Left colon (tissue), 2 donors: Measurements from ENCODE around the gene TAP1. TPM values are rescaled to one million over a fixed set of nuclear protein-coding genes. Genes with fewer than 3 reads are reported as not detected.

Experiments used
- ATAC-seq: fragments of 200-7000 bp; cut with Tn5 transposase; one replicate; pipeline ENCODE4 v1.9.1; 2020; ENCODE audit warnings: mild to moderate bottlenecking, moderate library complexity
- DNase-seq, 2 donors: peaks; one replicate each; pipeline ENCODE4 v3.0.0-alpha.2; 2020
- intact Hi-C, 2 donors: fragments of 100-400 bp; cut with DNase I in 1 of 2; cut with micrococcal nuclease in 1 of 2; formaldehyde crosslinking; loops; one replicate each; pipeline versions ENCODE4 v1.11.2 to v1.14.0; 2022; cut with DNase I, micrococcal nuclease
- total RNA-seq, 2 donors: library from RNA; stranded (reverse); fragmentation: NEBNext Ultra II Directional; extraction: Animal tissue kit (Norgen Biotek cat#: 25700); gene quantifications; one replicate each; pipeline ENCODE4 v1.2.1, GENCODE V29; 2021
- donor health status: DM: no; HTN: no; CAD: no.
- donor health status: DM: yes; HTN: yes; CAD: no.

The TAP1 gene
- total RNA-seq, 2 donors from 2014 or later: 73.5 to 118 TPM

DNA sequence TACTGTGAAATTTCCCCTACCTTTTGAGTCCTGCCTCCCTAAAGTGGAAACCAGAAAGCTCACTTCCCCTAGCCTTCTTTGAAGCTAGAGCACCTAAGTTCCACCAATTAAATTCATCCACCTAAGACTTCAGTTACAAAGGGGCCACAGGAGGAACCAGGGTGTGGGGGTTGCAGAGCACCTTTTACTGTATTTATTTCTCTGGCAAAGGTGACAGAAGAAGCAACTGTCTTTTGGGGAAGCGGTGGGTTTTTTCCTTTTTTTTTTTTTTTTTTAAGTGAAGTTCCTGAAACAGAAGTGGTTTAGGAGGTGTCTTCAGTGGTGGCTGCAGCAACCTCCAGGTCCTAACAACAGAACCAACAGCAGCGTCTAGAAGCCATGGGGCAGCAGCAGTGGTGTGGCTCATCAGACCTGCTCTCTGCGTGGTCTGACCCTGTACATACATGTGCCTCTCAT lies 13.5 kb upstream of the TAP1 start:
- intact Hi-C loops: loop anchor here in 1 of 2 donors (5.0 kb wide), 1 partner anchor 35 kb away; no protein-coding TSS in a partner anchor
- ATAC-seq (peak; percentile 42), DNase-seq (no peak)

- intact Hi-C loops: loop anchor here in 1 of 2 donors (5.0 kb wide), 1 partner anchor 34 kb away; no protein-coding TSS in a partner anchor
- no peak for ATAC-seq
- no peak for DNase-seq
Measured at GRCh38 chr6:32865724-32866443, 12.4 kb upstream of the TAP1 start.

DNA sequence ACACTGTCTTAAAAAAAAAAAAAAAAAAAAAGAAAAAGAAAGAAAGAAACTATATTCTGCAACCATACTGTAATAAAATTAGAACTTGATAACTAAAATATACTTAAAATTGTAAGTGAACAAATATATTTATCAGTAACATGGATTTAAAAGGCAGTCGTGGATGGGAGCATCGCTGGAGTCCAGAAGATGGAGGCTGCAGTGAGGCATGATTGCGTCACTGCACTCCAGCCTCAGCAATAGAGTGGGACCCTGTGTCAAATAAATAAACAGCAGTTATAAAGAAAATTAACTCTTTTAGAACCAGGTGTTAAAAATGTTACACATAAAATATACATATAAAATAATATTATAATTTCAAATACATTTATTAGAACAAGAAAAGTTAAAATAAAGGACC lies 9.2 kb upstream of the TAP1 start:
- DNase-seq (no peak), ATAC-seq (no peak)
- intact Hi-C loops: no loop called here

- no peak for ATAC-seq
- no peak for DNase-seq
- intact Hi-C loops: no loop called here
Measured at GRCh38 chr6:32860674-32861073, 7.2 kb upstream of the TAP1 start.

- ATAC-seq: no peak
- intact Hi-C loops: no loop called here
Measured at GRCh38 chr6:32858194-32858593, 4.7 kb upstream of the TAP1 start.

DNA sequence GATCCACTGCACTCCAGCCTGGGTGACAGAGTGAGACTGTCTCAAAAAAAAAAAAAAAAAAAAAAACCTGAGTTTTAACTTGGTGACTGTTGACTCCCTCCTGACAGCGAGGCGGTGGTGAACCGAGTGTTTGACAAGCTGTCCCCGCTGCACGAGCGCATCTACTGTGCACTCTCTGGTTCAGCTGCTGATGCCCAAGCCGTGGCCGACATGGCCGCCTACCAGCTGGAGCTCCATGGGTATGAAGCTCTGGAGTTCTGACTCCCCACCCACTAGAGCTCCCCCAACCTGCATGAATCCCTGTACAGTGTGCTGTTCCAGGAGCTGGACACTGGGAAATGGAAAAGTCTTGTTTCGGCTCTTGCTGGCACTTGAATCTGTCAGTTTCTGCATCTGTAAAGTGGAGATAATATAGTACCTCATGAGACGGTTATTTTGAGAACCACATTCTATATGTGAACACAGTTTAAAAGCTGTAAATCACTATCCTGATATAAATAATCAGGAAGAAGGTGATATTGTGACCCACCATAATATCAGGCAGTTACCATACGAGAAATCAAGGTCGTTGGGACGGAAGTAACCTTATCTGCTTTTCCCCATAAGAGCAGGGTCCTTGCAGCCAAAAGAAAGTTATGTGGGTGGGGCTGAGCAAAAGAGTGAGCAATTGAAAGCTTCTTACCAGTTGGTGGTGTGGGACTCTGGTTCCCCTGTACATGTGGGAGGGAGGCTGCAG lies 3.8 kb upstream of the TAP1 start:
- intact Hi-C loops: no loop called here
- ATAC-seq: no peak
- DNase-seq: no peak

More at GRCh38 chr6:32858194-32858593, 4.7 kb upstream of the TAP1 start:
- DNase-seq: no peak

GRCh38 chr6:32855467-32856174 lies 2.1 kb upstream of the TAP1 start:
- intact Hi-C loops: no loop called here
- ATAC-seq (no peak), DNase-seq (no peak)

DNA sequence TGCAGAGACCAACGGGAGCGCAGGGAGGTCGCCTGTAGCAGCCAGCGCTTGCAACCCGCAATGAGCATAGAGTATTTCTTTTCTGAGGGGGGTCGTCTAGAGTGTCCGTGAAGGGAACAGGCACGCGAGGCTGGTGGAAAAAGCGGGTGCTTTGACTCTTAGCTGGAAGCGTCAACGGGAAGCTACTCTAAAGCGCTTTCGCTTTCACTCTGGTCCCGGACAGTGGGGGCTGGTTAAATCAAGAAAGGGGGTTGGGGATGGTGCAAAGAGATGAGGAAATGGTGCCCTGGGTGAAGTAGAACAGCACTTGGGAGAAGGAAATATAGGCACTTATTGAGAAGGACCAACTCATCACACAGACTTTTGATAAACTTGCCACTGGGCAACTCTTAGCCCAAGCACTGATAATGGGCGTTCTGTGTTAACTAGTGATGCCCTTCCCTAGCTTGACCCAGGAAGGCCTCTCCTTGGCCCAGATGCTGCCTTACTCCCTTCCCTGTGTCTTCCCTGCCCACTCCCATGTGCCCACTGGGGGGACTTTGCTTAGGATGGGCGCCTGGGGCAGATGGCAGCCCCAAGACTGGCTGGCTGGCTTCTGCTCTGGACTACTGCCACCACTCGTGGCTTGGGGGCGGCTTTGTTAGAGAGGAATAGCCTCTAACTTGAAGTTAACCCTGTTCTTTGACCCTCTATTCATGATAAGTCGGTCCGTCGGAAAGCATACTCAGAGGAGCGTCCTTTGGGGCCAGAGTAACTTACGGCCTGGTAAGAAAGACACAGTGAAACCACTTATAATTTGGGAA lies 1.1 kb upstream of the TAP1 start:
- DNase-seq (peak; percentile 64 to 75), ATAC-seq (peak; percentile 35)
- intact Hi-C loops: no loop called here

DNA sequence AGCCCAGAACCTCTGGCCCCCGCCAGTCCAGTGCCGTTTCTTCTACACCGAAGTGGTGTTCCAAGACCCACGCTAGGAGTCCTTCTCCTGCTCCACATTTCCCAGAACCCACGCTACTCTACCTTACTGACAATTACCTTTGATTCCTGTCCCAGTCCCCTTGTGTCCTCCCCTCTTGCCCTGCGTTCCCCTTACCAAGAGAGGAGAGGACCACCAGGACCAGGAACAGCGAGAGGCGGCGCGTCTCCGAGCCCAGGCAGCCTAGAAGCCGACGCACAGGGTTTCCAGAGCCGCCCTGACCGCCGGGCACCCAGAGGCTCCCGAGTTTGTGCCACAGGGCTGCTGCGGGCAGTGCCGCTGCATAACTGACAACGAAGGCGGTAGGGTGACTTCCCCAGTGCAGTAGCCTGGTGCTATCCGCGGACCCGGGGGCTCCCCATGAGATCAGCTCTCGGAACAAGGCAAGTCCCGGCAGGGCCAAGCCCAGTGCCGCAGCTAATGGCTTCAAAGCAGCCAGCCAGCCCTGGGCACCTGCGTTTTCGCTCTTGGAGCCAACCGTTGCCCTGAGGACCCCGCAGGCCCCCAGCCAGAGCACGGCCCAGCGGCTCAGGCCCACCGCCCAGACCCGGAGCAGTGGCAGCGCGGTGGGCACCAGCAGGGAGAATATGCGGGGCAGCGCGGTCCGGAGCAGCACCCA lies 512 bp downstream of the TAP1 start:
- DNase-seq (peak; percentile 49 to 67), ATAC-seq (peak; percentile 51)
- intact Hi-C loops: no loop called here

DNA sequence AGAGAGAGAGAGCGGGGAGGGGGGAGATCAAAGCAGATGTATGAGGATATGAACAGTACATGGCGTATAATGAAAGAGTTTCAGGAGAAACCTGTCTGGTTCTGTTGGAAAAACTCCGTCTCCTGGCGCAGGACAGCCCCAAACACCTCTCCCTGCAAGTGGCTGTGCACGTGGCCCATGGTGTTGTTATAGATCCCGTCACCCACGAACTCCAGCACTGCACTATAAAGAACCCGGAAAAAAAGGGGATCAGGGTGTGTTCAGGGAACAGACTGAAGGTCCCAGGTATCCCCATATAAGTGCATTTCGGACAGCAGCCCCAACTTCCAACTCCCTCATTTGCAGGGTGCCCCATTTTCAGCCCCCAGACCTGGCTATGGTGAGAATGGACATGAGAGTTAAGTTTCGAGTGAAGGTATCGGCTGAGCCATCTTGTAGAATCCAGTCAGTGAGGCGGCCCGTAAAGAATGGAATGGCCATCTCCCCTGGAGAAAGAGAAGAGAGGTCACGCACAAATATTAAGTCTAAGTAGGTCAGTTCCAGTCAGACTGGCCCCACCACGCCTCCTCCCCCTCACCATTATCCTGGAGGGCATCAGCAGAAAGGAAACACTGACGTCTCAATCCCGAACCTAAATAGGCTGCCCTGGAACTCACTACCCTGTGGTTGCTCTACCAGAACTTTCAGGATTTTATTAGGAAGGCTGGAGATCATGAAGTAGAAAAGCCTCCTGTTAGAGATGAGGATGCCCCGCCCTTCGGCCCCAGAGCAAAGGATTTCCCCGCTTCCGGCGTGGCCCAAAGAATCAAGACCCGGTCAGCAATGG lies 1.3 kb downstream of the TAP1 start:
- intact Hi-C loops: no loop called here
- DNase-seq (peak; percentile 62 to 64), ATAC-seq (no peak)

DNA sequence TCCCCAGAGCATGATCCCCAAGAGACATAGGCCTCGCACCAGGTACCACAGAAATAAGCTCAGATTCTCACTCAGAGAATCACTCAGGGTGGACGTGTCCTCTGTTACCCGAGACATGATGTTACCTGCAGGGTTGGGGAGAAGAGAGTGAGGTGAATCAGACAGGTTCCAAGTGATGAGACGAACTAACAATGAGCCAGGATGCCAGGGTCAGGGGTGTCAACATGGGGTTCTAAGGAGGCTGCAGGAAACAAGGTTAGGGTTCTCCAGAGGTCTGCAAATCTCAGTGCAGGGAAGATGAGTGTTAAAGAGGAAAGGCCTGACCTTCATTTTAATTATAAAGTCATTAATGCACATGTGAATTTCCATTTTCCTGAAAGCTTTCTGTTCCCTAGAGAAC lies 2.5 kb downstream of the TAP1 start:
- DNase-seq (no peak), ATAC-seq (no peak)
- intact Hi-C loops: no loop called here

GRCh38 chr6:32849126-32849525 lies 4.4 kb downstream of the TAP1 start:
- no peak for ATAC-seq
- no peak for DNase-seq
- intact Hi-C loops: no loop called here

DNA sequence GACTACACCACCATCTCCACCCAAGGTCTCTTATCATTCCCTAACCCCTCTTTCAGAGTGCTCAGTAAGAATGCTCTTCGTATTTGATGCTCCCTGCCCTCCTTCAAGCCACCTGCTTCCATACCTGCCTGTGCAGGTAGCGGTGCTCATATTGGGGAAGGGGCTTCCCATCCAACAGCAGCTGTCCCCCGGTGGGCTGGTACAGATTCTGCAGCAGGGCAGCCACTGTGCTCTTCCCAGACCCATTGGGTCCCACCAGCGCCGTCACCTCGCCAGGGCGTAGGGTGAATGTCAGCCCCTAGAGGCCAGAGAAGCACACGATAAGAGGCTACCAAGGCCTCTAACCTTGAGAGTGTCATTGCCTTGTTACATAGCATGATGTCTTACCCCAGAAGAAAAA lies 5.7 kb downstream of the TAP1 start:
- no peak for ATAC-seq
- intact Hi-C loops: no loop called here

DNA sequence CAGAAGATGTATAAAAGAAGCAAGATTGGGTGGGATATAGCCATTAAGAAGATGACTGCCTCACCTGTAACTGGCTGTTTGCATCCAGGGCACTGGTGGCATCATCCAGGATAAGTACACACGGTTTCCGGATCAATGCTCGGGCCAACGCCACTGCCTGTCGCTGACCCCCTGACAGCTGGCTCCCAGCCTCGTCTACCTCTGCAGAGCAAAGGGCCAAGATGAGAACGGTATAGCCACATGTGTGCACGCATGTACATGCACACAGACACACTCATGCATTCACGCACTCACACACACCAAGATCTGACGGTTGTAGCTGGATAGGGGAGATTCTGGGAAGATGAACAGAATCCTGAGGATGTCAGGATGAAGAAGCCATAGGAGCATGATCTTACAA lies 6.5 kb downstream of the TAP1 start:
- no peak for ATAC-seq
- intact Hi-C loops: no loop called here
- DNase-seq: no peak

More for the DNA sequence above, 5.7 kb downstream of the TAP1 start:
- DNase-seq: no peak

DNA sequence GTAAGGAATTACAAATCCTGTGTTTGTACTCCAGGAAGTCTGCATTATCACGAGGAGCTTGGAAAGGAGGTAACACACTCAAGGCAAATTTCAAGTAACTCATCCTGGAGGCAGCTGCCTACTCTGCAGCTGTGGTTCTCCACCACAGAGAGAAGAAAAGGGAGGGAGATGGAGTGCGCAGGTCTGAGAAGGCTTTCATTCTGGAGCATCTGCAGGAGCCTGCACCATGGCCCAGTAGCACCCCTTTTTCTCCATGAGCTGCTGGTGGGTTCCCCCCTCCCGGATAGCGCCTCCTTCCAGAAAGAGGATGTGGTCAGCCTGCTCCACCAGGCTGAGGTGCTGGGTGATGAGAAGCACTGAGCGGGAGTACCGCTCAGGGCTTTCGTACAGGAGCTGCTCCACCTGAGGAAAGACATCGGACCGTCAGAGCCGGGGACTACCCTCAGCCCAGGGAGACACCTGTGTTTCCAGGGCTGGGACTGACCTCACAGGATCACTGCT lies 8.1 kb downstream of the TAP1 start:
- DNase-seq (peak; percentile 33 to 39), ATAC-seq (no peak)
- intact Hi-C loops: no loop called here

GRCh38 chr6:32844839-32845383 lies 8.6 kb downstream of the TAP1 start:
- intact Hi-C loops: no loop called here
- DNase-seq: no peak
- no peak for ATAC-seq
